T-helper 1 cell treated with Interleukin-12 subunit alpha and Interleukin-12 subunit beta and Interleukin-4 antibody, amounts not matched to agents 30 μg/mL and 1 μg/mL, for 36 hours (primary cell): ENCODE measurements around the gene GRB10.
A peak's percentile ranks its signal among the peaks of the same experiment; 100 is the strongest.

Experiments used
- H3K27ac Mint-ChIP-seq: one replicate; pipeline ENCODE4 v1.8.0; 2021; ENCODE audit warnings: mild to moderate bottlenecking, mixed read lengths
- H3K27me3 Mint-ChIP-seq: one replicate; pipeline ENCODE4 v1.8.0; 2021; ENCODE audit warnings: low read depth, mixed read lengths
- H3K36me3 Mint-ChIP-seq: one replicate; pipeline ENCODE4 v1.8.0; 2021; ENCODE audit warnings: low read depth, mixed read lengths
- H3K4me1 Mint-ChIP-seq: one replicate; pipeline ENCODE4 v1.8.0; 2021; ENCODE audit warnings: low read depth, mixed read lengths
- H3K4me3 Mint-ChIP-seq: one replicate; pipeline ENCODE4 v1.8.0; 2021; ENCODE audit warnings: mild to moderate bottlenecking, moderate library complexity, mixed read lengths
- H3K9me3 Mint-ChIP-seq: one replicate; pipeline ENCODE4 v1.8.0; 2021; ENCODE audit warnings: mixed read lengths

The GRB10 gene

GRCh38 chr7:50793120-50793946, 10.6 kb upstream of the GRB10 start:
- no peaks in the 10 kb centered on the region for H3K9me3 Mint-ChIP-seq
- peaks cover 2% of the 10 kb centered on the region for H3K36me3 Mint-ChIP-seq
- H3K4me3 Mint-ChIP-seq = peak overlapping the region; percentile 51
- peaks cover 72% of the 10 kb centered on the region for H3K27me3 Mint-ChIP-seq
- peaks cover 3% of the 10 kb centered on the region for H3K4me1 Mint-ChIP-seq
- no peak overlapping the region for H3K27ac Mint-ChIP-seq

GRCh38 chr7:50792342-50793119, 9.8 kb upstream of the GRB10 start:
- H3K27ac Mint-ChIP-seq = peak overlapping the region; percentile 67
- H3K36me3 Mint-ChIP-seq = peaks cover 2% of the 10 kb centered on the region
- H3K9me3 Mint-ChIP-seq = no peaks in the 10 kb centered on the region
- H3K27me3 Mint-ChIP-seq = peaks cover 68% of the 10 kb centered on the region
- peak overlapping the region; percentile 69 for H3K4me3 Mint-ChIP-seq
- peaks cover 3% of the 10 kb centered on the region for H3K4me1 Mint-ChIP-seq

GRCh38 chr7:50791938-50792341, 9.2 kb upstream of the GRB10 start:
- no peaks in the 10 kb centered on the region for H3K9me3 Mint-ChIP-seq
- peak overlapping the region; percentile 69 for H3K4me3 Mint-ChIP-seq
- H3K4me1 Mint-ChIP-seq = peaks cover 3% of the 10 kb centered on the region
- peaks cover 2% of the 10 kb centered on the region for H3K36me3 Mint-ChIP-seq
- peak overlapping the region; percentile 67 for H3K27ac Mint-ChIP-seq
- peaks cover 70% of the 10 kb centered on the region for H3K27me3 Mint-ChIP-seq

GRCh38 chr7:50791363-50791937, 8.8 kb upstream of the GRB10 start:
- H3K9me3 Mint-ChIP-seq = no peaks in the 10 kb centered on the region
- peak overlapping the region; percentile 69 for H3K4me3 Mint-ChIP-seq
- H3K4me1 Mint-ChIP-seq = peaks cover 3% of the 10 kb centered on the region
- H3K27ac Mint-ChIP-seq = no peak overlapping the region
- H3K27me3 Mint-ChIP-seq = peaks cover 71% of the 10 kb centered on the region
- peaks cover 2% of the 10 kb centered on the region for H3K36me3 Mint-ChIP-seq

- Mint-ChIP-seq H3K27me3 (peaks cover 71% of the 10 kb centered on the region), H3K9me3 (no peaks in the 10 kb centered on the region), H3K36me3 (peaks cover 2% of the 10 kb centered on the region), H3K4me1 (peaks cover 3% of the 10 kb centered on the region), H3K4me3 (no peak overlapping the region), H3K27ac (no peak overlapping the region)
Observed at GRCh38 chr7:50790381-50790780, 7.7 kb upstream of the GRB10 start.

GRCh38 chr7:50788382-50788781, 5.7 kb upstream of the GRB10 start:
- Mint-ChIP-seq H3K4me3 (no peak overlapping the region), H3K27me3 (peaks cover 66% of the 10 kb centered on the region), H3K4me1 (peaks cover 5% of the 10 kb centered on the region), H3K36me3 (peaks cover 2% of the 10 kb centered on the region), H3K9me3 (no peaks in the 10 kb centered on the region), H3K27ac (no peak overlapping the region)

GRCh38 chr7:50787825-50788224, 5.1 kb upstream of the GRB10 start:
- no peaks in the 10 kb centered on the region for H3K9me3 Mint-ChIP-seq
- peaks cover 2% of the 10 kb centered on the region for H3K36me3 Mint-ChIP-seq
- H3K27me3 Mint-ChIP-seq = peaks cover 71% of the 10 kb centered on the region
- no peak overlapping the region for H3K4me3 Mint-ChIP-seq
- H3K4me1 Mint-ChIP-seq = peaks cover 10% of the 10 kb centered on the region
- H3K27ac Mint-ChIP-seq = no peak overlapping the region

- H3K4me3 Mint-ChIP-seq = no peak overlapping the region
- no peaks in the 10 kb centered on the region for H3K36me3 Mint-ChIP-seq
- no peak overlapping the region for H3K27ac Mint-ChIP-seq
- H3K4me1 Mint-ChIP-seq = peaks cover 15% of the 10 kb centered on the region
- H3K9me3 Mint-ChIP-seq = no peaks in the 10 kb centered on the region
- H3K27me3 Mint-ChIP-seq = peaks cover 61% of the 10 kb centered on the region
Observed at GRCh38 chr7:50785346-50785745, 2.6 kb upstream of the GRB10 start.

- Mint-ChIP-seq H3K4me1 (peaks cover 15% of the 10 kb centered on the region), H3K27me3 (peaks cover 50% of the 10 kb centered on the region)
Observed at GRCh38 chr7:50783801-50784507, 1.3 kb upstream of the GRB10 start.

GRCh38 chr7:50783303-50783702, 607 bp upstream of the GRB10 start:
- H3K27me3 Mint-ChIP-seq = peaks cover 48% of the 10 kb centered on the region
- H3K9me3 Mint-ChIP-seq = no peaks in the 10 kb centered on the region
- peak overlapping the region; percentile 68 for H3K4me3 Mint-ChIP-seq
- no peak overlapping the region for H3K27ac Mint-ChIP-seq
- H3K4me1 Mint-ChIP-seq = peaks cover 15% of the 10 kb centered on the region
- no peaks in the 10 kb centered on the region for H3K36me3 Mint-ChIP-seq

More at GRCh38 chr7:50783801-50784507, 1.3 kb upstream of the GRB10 start:
- Mint-ChIP-seq H3K9me3 (no peaks in the 10 kb centered on the region), H3K4me3 (no peak overlapping the region), H3K27ac (no peak overlapping the region), H3K36me3 (no peaks in the 10 kb centered on the region)

GRCh38 chr7:50781381-50782293, 1.1 kb downstream of the GRB10 start:
- Mint-ChIP-seq H3K27me3 (peaks cover 46% of the 10 kb centered on the region), H3K36me3 (no peaks in the 10 kb centered on the region), H3K9me3 (no peaks in the 10 kb centered on the region), H3K27ac (peak overlapping the region; percentile 13), H3K4me3 (peak overlapping the region; percentile 15), H3K4me1 (peaks cover 15% of the 10 kb centered on the region)

GRCh38 chr7:50780436-50780835, 2.3 kb downstream of the GRB10 start:
- Mint-ChIP-seq H3K4me1 (peaks cover 15% of the 10 kb centered on the region), H3K27me3 (peaks cover 37% of the 10 kb centered on the region), H3K36me3 (no peaks in the 10 kb centered on the region), H3K4me3 (no peak overlapping the region), H3K9me3 (no peaks in the 10 kb centered on the region), H3K27ac (no peak overlapping the region)

GRCh38 chr7:50779427-50779826, 3.3 kb downstream of the GRB10 start:
- H3K9me3 Mint-ChIP-seq = no peaks in the 10 kb centered on the region

More at GRCh38 chr7:50779427-50779826, 3.3 kb downstream of the GRB10 start:
- Mint-ChIP-seq H3K4me1 (peaks cover 15% of the 10 kb centered on the region), H3K27me3 (peaks cover 31% of the 10 kb centered on the region), H3K27ac (no peak overlapping the region), H3K4me3 (no peak overlapping the region), H3K36me3 (no peaks in the 10 kb centered on the region)
